ENCODE data around the gene HJV. TPM values are rescaled to one million over a fixed set of nuclear protein-coding genes. Genes with fewer than 3 reads are reported as not detected.
"Not testable (repeated sequence)": the region's sequence is repeated elsewhere in the genome, so short reads cannot be mapped to it uniquely, and the experiment has no call there.

Gene HJV, protein sequence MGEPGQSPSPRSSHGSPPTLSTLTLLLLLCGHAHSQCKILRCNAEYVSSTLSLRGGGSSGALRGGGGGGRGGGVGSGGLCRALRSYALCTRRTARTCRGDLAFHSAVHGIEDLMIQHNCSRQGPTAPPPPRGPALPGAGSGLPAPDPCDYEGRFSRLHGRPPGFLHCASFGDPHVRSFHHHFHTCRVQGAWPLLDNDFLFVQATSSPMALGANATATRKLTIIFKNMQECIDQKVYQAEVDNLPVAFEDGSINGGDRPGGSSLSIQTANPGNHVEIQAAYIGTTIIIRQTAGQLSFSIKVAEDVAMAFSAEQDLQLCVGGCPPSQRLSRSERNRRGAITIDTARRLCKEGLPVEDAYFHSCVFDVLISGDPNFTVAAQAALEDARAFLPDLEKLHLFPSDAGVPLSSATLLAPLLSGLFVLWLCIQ
- not detected in 2 replicates for total RNA-seq (2014; rRNA removed; shearing (Covaris generic))

DNA sequence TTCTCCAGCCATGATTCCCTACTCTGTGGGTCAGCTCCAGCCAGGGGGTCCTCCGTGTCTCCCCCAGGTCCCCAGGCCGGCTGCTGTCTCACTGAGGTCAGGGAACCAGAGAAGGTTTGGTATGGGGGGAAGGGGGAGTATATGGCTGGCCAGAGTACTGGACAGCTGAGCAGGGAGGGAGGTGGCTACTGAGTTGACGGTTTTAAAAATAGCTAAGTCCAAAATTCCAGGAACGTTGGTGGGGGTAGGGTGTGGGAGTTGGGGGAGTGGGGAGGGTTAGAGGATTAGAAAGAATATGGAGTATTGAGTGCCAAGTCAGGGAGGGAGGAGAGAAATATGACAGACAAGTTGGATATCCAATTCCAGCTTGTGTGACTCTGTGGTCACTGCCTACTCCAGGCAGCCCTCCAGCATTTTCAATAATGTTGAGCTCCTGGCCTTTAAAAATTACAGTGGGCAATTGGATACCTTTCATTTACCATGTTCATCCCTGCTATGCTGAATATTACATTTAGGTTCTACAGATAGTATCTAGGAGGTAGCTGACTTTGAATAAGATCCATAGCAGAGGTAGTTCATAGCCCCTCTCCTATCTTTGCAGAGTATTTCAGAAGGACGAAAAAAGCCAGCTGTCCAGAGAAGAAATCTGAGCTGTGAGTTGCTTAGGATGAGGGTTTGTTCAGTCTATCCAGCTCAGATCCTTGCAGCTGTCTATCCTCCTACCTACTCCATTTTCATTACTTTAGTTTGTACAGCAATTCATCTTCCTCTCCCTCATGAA is at the start of gene HJV:
Gene HJV, minus strand, starts transcription at position 114 of the 781 bp plus-strand sequence. CDS start 1,504 bp downstream, outside the sequence.
- Histone ChIP-seq H3K27me3 (replicated peaks) (peaks cover 5% of the 10 kb centered on the region; the same call in 1 of the 2 replicates), H3K9me3 (replicated peaks) (no peaks in the 10 kb centered on the region), H3K36me3 (no peaks in the 10 kb centered on the region), H3K4me3 (no peak within 1 kb of the TSS), H3K4me1 (replicated peaks) (peaks cover 3% of the 10 kb centered on the region; the same call in 1 of the 2 replicates), H3K27ac (no peak within 1 kb of the TSS)
- DNase-seq (ENCODE audit: low read depth in 1 of 2, low spot score in 2 of 2) = no peak

DNA sequence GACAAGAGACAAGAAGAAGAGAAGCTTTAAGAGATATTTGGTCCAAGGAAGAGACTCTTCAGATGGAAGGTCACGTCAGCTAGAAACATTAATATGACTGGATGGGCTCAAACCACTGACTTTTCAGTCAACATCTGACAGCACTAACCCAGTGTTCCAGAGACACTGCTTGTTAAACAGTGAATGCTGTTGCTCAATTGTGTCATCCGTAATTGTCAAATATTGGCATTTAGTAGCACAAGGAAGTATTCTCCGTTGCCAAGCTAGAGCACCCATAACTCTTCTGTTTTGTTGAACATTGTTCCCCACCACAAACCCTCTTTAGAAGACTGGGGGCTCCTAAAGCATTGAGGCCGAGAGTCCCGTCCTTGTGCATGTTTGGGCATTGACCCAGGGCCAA is 37.6 kb upstream of the HJV start:
- not testable (repeated sequence) for H3K27me3 ChIP-seq (replicated peaks); DNase-seq (ENCODE audit: low read depth in 1 of 2, low spot score in 2 of 2); H3K9me3 ChIP-seq (replicated peaks); H3K4me3 ChIP-seq; H3K36me3 ChIP-seq
- H3K4me1 ChIP-seq (replicated peaks) = peaks cover 10% of the 10 kb centered on the region
- H3K27ac ChIP-seq = peak overlapping the region; percentile 76

DNA sequence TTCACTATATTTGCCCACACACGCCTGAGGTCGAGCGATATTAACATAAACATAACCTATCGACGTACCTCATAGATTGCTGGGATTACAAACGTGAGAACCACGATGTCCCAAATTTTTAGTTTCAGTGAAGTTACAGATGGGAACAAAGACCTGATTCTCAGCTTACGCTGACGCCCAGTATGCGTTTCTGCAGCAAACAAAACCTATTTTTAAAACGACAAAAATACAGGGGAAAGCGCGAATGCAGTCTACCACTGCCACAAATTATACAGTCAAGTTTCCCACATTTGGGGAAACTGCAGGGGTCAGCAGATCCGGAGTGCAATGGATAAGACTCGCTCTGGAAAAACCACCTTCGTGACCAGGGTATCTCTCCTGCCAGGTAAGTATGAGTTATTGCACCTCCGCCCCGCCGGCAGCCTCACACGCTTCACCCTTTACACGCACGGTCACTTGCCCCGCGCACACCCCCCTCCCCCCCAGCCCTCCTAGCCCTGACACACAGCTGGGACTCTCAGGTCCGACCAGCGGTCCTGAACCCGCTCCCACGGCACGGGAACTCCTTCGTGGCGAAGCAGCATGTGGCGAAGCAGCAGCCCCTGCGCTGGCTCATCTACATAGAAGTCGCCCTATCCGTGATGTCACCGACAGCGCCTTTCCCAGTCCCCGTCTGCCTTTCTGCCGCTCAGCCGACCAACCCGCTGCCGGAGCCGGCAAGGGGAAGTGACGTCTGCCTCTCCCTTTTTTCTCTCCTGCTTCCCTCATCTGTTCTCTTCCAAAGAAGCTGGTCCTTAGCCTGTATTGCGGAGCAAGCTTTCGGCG is 30.5 kb upstream of the HJV start:
- Histone ChIP-seq H3K4me3 (peak overlapping the region; percentile 16), H3K27ac (peak overlapping the region; percentile 93)
- not testable (repeated sequence) for H3K36me3 ChIP-seq; H3K9me3 ChIP-seq (replicated peaks); H3K4me1 ChIP-seq (replicated peaks); H3K27me3 ChIP-seq (replicated peaks)
- DNase-seq (ENCODE audit: low read depth in 1 of 2, low spot score in 2 of 2) = peak; percentile 93 to 94

DNA sequence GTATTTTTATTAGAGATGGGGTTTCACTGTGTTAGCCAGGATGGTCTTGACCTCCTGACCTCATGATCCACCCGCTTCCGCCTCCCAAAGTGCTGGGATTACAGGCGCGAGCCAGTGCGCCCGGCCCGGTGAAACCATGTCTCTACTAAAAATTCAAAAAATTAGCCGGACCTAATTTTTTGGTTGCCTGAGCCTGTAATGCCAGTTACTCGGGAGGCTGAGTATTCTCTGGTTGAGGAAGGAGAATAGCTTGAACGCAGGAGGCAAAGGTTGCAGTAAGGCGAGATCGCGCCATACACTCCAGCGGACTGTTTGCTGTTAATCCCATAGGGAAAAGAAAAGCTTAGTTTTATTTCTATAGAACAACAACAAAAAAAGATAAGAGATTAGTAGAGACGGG is 29.9 kb upstream of the HJV start:
- no peaks in the 10 kb centered on the region for H3K4me1 ChIP-seq (replicated peaks)
- no peaks in the 10 kb centered on the region for H3K36me3 ChIP-seq
- peak overlapping the region; percentile 93 for H3K27ac ChIP-seq
- no peaks in the 10 kb centered on the region for H3K9me3 ChIP-seq (replicated peaks)
- no peak for DNase-seq (ENCODE audit: low read depth in 1 of 2, low spot score in 2 of 2)
- H3K4me3 ChIP-seq = peak overlapping the region; percentile 16
- no peaks in the 10 kb centered on the region for H3K27me3 ChIP-seq (replicated peaks)

DNA sequence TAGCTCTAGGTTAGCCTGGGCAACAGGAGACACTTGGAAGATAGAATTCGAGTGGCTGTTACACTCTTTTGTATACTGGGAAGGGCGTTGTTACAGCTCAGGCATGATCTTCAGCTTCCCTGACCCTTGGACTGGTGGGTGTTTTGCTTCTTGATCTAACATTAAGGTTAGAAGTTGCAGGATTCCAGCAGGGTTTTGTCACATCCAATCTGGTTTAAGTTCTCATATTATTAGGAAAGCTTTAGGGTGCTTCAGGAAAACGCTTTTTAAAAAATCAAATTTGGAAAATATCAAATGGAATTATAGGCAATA is 29.1 kb upstream of the HJV start:
- H3K9me3 ChIP-seq (replicated peaks); H3K4me3 ChIP-seq; H3K4me1 ChIP-seq (replicated peaks); DNase-seq (ENCODE audit: low read depth in 1 of 2, low spot score in 2 of 2); H3K27ac ChIP-seq; H3K27me3 ChIP-seq (replicated peaks); H3K36me3 ChIP-seq: not testable (repeated sequence)

DNA sequence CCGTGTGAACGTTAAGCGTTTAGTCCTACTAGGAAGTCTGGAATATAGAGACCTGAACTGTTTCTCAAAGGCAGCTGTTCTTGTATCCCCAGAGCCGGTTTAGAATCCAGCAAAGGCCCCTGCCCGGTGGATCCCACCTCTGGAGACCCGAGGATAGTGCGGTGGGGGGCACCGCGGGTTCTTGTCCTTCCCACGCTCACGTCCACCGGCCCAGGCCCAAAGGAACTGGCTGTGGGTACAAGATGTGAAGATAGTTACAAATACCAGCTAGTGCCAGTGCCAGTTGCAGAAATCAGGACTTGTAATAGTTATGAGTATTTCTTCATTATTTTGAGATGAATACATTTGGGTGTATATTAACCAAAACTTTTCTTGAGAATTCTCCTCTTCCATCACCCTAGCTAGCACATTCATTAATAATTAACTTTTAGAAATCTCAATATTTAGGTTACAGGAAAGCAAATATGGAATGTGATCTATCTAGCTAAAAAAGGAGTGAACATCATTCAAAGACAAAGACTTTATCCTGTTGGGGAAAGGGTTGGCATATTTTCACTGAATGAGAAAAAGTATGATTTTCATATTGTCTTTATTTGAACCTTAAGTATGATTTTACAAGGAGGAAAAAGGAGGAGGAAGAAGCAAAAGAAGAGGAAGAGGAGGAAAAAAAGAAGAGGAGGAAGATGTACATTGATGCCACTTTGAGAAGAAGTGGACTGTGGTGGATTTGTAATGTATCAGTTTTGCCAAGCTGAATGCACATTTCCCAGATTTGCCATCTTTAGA is 28.5 kb upstream of the HJV start:
- H3K27ac ChIP-seq; H3K36me3 ChIP-seq; DNase-seq (ENCODE audit: low read depth in 1 of 2, low spot score in 2 of 2); H3K27me3 ChIP-seq (replicated peaks); H3K4me1 ChIP-seq (replicated peaks); H3K4me3 ChIP-seq; H3K9me3 ChIP-seq (replicated peaks): not testable (repeated sequence)

DNA sequence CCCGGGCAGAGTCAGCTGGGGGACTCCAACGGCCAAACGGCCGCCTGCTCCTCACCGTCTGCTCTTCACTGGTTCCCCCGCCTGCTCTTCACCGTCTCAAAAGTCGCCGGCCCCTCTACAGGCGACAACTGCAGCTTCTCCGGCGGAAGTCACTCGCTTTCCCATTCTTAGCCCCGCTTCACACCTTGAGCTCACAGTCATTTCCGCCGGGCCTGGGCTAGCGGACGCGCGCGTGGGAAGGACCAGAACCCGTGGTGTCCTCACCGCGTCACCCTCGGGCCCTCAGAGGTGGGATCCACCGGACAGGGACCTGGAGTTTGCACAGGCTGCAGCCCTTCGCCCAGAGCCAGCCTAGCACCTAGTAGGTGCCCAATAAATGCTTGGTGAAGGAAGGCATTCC is 27.9 kb upstream of the HJV start:
- Histone ChIP-seq H3K27me3 (replicated peaks) (no peaks in the 10 kb centered on the region), H3K4me3 (no peak overlapping the region), H3K36me3 (no peaks in the 10 kb centered on the region), H3K27ac (no peak overlapping the region), H3K9me3 (replicated peaks) (no peaks in the 10 kb centered on the region), H3K4me1 (replicated peaks) (no peaks in the 10 kb centered on the region)
- DNase-seq (ENCODE audit: low read depth in 1 of 2, low spot score in 2 of 2) = no peak

DNA sequence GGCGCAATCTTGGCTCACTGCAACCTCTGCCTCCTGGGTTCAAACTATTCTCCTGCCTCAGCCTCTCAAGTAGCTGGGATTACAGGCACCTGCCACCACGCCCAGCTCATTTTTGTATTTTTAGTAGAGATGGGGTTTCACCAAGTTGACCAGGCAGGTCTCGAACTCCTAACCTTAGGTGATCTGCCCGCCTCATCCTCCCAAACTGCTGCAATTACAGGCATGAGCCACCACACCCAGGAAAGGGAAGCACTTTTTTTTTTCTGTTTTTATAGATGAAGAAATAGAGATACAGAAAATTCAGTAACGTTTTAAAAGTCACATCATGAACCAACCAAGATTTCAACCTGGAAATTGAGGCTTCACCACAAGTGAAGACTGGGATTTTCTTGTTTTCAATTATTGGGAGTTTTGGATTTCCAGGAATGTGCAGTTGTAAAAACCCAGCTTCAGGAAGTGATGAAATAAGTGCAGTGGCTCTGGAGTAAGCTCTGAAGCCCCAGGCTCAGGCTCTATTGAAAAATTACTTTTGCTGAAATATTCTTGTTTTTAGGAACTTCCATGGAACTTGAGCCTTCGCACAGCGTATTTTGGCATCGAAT is 27.1 kb upstream of the HJV start:
- H3K4me3 ChIP-seq; H3K27me3 ChIP-seq (replicated peaks); DNase-seq (ENCODE audit: low read depth in 1 of 2, low spot score in 2 of 2); H3K36me3 ChIP-seq; H3K27ac ChIP-seq; H3K9me3 ChIP-seq (replicated peaks); H3K4me1 ChIP-seq (replicated peaks): not testable (repeated sequence)

DNA sequence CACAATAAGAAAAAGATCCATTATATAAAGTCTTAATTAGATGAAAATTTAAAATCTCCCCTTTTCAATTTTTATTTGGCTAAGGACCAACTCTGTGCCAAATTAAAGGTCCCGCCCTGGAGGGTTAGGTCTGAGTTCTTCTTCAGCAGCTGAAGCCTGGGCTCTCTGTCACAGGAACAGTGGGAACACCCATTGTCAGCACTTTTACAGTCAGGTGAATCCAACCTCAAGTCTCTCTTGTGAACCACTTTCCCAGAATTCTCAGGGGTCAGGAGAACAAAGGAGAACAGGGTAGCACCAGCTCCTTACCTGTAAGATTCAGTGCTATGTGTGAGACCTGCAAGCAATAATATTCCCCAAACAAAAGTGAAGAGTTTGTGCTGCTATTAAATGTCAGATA is 25.1 kb upstream of the HJV start:
- no peaks in the 10 kb centered on the region for H3K27me3 ChIP-seq (replicated peaks)
- H3K9me3 ChIP-seq (replicated peaks) = no peaks in the 10 kb centered on the region
- H3K4me3 ChIP-seq = no peak overlapping the region
- DNase-seq (ENCODE audit: low read depth in 1 of 2, low spot score in 2 of 2) = no peak
- H3K36me3 ChIP-seq = no peaks in the 10 kb centered on the region
- H3K4me1 ChIP-seq (replicated peaks) = no peaks in the 10 kb centered on the region
- no peak overlapping the region for H3K27ac ChIP-seq

DNA sequence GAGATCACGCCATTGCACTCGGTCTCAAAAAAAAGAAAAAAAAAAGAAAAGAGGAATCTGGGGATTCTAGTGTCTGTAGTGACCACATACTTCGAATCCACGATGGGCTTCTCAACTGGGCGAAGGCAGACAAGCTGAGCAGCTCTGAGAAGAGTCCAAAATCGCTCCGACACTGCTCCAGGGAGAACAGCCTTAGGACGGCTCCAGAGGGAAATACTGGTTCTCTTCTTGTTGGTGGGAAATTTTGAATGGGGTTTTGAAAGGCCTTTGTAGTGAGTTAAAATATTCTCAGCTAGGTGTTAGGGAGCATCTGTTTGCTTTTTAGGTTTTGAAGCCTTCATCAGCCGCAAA is 18.3 kb upstream of the HJV start:
- peaks cover 3% of the 10 kb centered on the region; the same call in 1 of the 2 replicates for H3K36me3 ChIP-seq
- H3K4me3 ChIP-seq = no peak overlapping the region; the same call in 1 of the 2 replicates
- H3K27ac ChIP-seq = no peak overlapping the region
- DNase-seq (ENCODE audit: low read depth in 1 of 2, low spot score in 2 of 2) = no peak
- H3K9me3 ChIP-seq (replicated peaks) = no peaks in the 10 kb centered on the region
- H3K27me3 ChIP-seq (replicated peaks) = no peaks in the 10 kb centered on the region
- peaks cover 3% of the 10 kb centered on the region for H3K4me1 ChIP-seq (replicated peaks)

DNA sequence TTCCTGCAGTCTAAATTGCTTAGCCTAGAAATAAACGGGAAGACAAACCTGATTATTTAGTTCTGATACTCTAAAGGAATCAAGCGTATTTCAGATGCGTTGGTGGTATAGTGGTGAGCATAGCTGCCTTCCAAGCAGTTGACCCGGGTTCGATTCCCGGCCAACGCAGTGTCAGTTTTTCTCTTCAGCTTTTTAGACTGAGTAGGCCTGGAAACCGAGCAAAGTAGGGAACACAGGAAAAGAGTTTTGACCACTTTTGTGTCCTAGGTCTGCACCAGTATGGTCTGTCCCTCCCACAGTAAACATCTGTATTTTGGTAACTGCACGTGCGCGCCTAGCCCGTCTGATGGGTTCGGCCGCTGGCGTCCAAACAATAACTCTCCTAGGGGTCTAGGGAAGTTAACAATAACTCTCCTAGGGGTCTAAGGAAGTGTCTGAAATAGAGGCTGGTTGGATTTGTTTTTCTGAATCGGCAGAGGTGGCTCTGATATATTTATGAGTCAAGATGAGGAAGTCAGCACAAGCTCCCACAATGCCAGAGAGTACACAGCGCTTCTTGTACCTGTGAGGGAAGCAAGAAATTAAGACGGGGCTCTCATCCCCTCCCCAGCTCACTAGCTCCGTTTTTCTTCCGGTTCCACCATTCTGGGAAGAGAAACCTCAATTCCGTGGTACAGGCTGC is 15.6 kb upstream of the HJV start:
- H3K9me3 ChIP-seq (replicated peaks) = no peaks in the 10 kb centered on the region
- DNase-seq (ENCODE audit: low read depth in 1 of 2, low spot score in 2 of 2) = peak; percentile 88 to 97
- H3K4me3 ChIP-seq = peak overlapping the region; percentile 58

DNA sequence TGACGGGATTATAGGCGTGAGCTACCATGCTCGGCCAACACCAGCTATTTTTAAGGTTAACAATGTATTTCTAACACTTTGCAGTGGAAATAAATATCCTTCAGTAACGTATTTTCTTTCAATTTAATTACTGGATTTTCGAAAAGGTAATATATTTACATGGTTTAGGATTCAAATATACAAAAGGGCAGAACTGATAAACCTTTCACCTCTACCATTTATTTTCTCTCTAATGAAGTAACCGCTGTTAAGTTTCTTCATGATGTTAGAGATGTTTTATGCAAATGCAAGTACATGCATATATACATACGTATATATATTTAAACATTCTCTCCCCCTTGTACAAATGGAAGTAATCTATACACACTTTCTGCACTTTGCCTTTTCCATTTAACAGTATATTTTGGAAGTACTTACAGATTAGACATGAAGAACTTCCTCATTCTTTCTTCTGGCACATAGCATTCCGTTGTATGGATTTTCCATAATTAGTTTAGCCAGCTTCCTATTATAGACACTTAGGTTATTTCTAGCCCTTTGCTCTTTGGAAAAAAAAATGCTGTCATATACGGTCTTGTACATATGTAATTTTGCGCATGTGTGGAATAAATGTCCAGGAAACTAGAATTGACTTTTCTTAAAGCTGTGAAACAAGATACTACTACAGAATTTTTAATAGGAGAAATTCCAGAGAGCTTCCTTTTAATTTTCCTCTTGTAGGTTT is 14.9 kb upstream of the HJV start:
- H3K27me3 ChIP-seq (replicated peaks) = no peaks in the 10 kb centered on the region
- H3K36me3 ChIP-seq = peaks cover 3% of the 10 kb centered on the region; the same call in 1 of the 2 replicates
- DNase-seq (ENCODE audit: low read depth in 1 of 2, low spot score in 2 of 2) = peak in 1 of 2 experiments; percentile 89
- no peaks in the 10 kb centered on the region for H3K9me3 ChIP-seq (replicated peaks)
- H3K4me1 ChIP-seq (replicated peaks) = peaks cover 6% of the 10 kb centered on the region
- H3K4me3 ChIP-seq = peak overlapping the region; percentile 58
- no peak overlapping the region for H3K27ac ChIP-seq

More for the DNA sequence above, 15.6 kb upstream of the HJV start:
- Histone ChIP-seq H3K27ac (peak overlapping the region; percentile 20; the same call in 1 of the 2 replicates), H3K27me3 (replicated peaks) (no peaks in the 10 kb centered on the region), H3K4me1 (replicated peaks) (peaks cover 6% of the 10 kb centered on the region), H3K36me3 (peaks cover 3% of the 10 kb centered on the region; the same call in 1 of the 2 replicates)

All from SJSA1 (cell line).